Activated T-cell treated with anti-CD3 and anti-CD28 coated beads for 48 hours (primary cell): ENCODE data around the gene LHX4.

Source experiments
- DNase-seq: peaks from one replicate; pipeline ENCODE4 v3.0.0-alpha.2; 2020; ENCODE audit warnings: low read depth

Gene LHX4

GRCh38 chr1:180227861-180228647 lies 2.0 kb upstream of the LHX4 start:
- DNase-seq: no peak

- DNase-seq: no peak
Observed at GRCh38 chr1:180228648-180229482, 1.2 kb upstream of the LHX4 start.

- DNase-seq: no peak
Observed at GRCh38 chr1:180230416-180230790, 339 bp downstream of the LHX4 start.

GRCh38 chr1:180230791-180231505 lies 884 bp downstream of the LHX4 start:
- DNase-seq: no peak

GRCh38 chr1:180231506-180231921 lies 1.4 kb downstream of the LHX4 start:
- DNase-seq: no peak

- DNase-seq: no peak
Observed at GRCh38 chr1:180231936-180232335, 1.9 kb downstream of the LHX4 start.

GRCh38 chr1:180232521-180233043 lies 2.5 kb downstream of the LHX4 start:
- no peak for DNase-seq

GRCh38 chr1:180233191-180234011 lies 3.3 kb downstream of the LHX4 start:
- DNase-seq: no peak

GRCh38 chr1:180234369-180235076 lies 4.5 kb downstream of the LHX4 start:
- no peak for DNase-seq

GRCh38 chr1:180235077-180235501 lies 5.0 kb downstream of the LHX4 start:
- DNase-seq: no peak

GRCh38 chr1:180235502-180236239 lies 5.6 kb downstream of the LHX4 start:
- DNase-seq: no peak

- DNase-seq: no peak
Observed at GRCh38 chr1:180236698-180237509, 6.8 kb downstream of the LHX4 start.

GRCh38 chr1:180237869-180238476 lies 7.9 kb downstream of the LHX4 start:
- no peak for DNase-seq

GRCh38 chr1:180238675-180239074 lies 8.6 kb downstream of the LHX4 start:
- DNase-seq: no peak

GRCh38 chr1:180239145-180240096 lies 9.4 kb downstream of the LHX4 start:
- no peak for DNase-seq

GRCh38 chr1:180241716-180242544 lies 11.9 kb downstream of the LHX4 start:
- no peak for DNase-seq
